Cardiac fibroblast (primary cell): ENCODE measurements around the gene P4HA3.

ENCODE experiments used
- DNase-seq, 2 donors: peaks; one replicate each; pipeline versions ENCODE4 v3.0.0 to v3.0.0-alpha.2; 2010; ENCODE audit warnings: low read depth in 2 of 2
- H3K4me3 ChIP-seq, 2 donors: replicated peaks in 1 of 2; 1 replicate in 1 of 2; 2 replicates in 1 of 2; pipeline ENCODE4 v1.5.1; 2011; ENCODE audit warnings: low read depth in 2 of 2, low read length in 2 of 2, mild to moderate bottlenecking in 2 of 2, moderate library complexity in 1 of 2
- TF ChIP-seq, protein P1 (sequence below): IDR thresholded peaks from one replicate; pipeline ENCODE4 v1.5.1; 2011; ENCODE audit warnings: low read depth, mild to moderate bottlenecking, low read length, inconsistent platforms

The P4HA3 gene

DNA sequence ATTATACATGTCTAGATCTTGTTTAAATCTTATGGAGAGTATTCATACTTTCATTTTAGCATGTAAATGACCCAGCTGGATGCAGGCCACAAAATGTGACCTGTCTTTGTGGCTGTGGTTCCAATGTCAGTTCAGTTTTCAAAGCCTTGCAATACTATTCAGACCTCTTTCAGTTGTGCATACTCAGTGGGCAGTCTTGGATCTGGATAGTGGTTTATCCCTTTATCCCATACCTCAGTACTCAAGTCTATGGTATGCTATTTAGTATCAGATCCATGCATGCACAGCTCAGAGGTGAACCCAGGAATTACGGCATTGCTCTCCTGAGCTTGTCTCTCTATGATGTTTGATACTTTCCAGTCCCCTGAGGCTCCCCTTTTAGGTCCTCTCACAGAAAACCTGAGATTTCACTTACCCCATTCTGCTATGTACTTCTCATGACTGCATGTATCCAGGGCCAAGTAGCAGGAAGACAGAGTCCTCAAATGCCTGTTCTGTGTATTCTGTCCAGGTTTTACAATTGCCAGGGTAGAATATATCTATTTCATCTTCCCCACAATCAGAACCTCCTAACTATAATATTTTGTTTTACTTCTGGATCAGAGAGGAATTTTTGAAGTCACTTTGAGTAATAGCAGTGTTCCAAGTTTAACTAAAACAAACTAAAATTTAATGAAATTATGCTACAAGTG is 6.9 kb upstream of the P4HA3 start:
- peak in 1 of 2 donors; percentile 61 for DNase-seq
- TF ChIP-seq, protein P1, sequence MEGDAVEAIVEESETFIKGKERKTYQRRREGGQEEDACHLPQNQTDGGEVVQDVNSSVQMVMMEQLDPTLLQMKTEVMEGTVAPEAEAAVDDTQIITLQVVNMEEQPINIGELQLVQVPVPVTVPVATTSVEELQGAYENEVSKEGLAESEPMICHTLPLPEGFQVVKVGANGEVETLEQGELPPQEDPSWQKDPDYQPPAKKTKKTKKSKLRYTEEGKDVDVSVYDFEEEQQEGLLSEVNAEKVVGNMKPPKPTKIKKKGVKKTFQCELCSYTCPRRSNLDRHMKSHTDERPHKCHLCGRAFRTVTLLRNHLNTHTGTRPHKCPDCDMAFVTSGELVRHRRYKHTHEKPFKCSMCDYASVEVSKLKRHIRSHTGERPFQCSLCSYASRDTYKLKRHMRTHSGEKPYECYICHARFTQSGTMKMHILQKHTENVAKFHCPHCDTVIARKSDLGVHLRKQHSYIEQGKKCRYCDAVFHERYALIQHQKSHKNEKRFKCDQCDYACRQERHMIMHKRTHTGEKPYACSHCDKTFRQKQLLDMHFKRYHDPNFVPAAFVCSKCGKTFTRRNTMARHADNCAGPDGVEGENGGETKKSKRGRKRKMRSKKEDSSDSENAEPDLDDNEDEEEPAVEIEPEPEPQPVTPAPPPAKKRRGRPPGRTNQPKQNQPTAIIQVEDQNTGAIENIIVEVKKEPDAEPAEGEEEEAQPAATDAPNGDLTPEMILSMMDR, result no peak
- no peak overlapping the region for H3K4me3 ChIP-seq

DNA sequence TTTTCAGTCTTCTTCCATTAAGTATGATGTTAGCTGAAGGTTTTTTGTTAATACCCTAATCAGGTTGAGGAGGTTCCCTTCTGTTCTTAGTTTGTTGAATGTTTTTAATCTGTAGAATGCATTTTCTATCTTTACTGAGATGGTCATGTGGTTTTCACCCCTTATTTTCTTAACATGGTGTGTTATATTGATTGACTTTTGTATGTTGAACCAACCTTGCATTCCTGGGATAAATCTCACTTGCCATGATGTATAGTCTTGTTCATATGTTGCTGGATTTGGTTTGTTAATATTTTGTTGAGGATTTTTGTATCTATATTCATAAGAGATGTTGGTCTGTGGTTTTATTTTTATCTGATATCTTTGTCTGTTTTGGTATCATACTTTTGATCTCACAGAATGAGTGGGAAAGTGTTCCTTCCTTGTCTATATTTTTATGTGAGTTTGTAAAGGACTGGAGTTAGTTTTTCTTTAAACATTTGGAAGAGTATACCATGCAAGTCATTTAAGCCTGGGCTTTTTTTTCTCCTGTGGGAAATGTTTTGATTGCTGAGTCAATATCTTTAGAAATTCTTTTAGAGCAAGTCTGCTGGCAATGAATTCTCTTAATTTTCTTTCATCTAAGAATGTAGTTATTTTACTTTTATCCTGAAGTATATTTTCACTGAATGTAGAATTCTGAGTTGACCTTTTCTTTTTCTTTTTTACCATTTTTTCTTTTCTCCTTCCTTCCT is 5.5 kb upstream of the P4HA3 start:
- DNase-seq, result peak in 1 of 2 donors; percentile 84
- TF ChIP-seq, protein P1, result no peak

DNA sequence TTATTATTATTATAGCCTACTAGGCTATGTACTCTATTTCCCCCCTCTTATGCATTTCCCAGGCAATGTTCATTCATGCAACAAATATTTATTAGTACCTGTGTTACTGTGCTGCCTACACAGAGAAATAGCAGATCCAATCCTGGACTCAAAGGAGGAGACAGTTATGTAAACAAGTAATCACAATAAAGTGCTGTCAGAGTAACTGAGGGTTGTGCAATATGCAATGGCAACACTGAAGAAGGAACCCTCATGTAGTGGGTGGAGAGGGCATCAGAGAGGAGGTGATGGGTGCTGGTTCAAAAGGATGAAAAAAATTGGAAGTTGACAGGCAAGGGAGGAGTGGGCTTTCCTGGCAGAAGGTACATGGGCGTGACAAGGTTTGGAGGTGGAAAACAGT is 886 bp upstream of the P4HA3 start:
- TF ChIP-seq, protein P1, result no peak
- no peak overlapping the region for H3K4me3 ChIP-seq
- DNase-seq, result peak in 1 of 2 donors; percentile 50

More for the DNA sequence above, 5.5 kb upstream of the P4HA3 start:
- H3K4me3 ChIP-seq, result no peak overlapping the region

DNA sequence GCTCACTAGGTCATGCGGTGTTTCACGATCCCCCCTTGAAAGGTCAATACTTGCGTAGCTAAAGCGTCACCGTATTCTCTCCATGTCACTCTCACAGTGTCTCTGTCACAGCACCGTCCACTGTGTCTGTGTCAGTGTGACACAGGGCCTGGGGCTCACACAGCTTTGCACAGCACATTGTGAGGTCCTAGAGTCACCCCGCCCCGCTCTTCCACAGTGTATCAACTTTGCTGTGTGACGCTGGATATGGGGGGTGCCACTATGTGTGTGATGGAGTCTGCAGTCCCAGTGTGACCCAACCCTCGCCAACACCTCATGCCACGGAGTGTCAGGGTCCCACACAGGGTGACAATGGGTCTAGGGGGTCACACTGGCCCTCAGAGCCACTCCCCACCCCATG is 583 bp downstream of the P4HA3 start:
- DNase-seq, result no peak
- H3K4me3 ChIP-seq, result peak overlapping the region; percentile 64 to 82
- TF ChIP-seq, protein P1, result no peak

DNA sequence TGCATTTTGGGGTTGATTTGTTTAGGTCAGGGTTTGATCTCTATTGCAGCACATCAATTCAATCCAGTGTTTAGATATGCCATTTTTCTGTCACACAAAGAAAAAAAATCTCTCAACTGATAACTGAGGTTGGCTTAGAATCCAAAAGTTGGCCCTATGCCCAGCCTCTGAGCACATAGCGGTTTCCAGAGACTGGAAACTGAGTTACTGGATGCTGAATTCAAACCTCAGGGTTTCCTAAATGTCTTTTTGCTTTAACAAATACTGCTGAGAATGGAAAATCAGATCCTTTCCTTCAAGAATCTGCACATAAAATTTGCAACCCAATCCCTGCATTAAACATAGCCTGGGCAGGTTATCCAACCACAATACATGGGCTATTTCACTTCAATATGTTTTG is 4.0 kb downstream of the P4HA3 start:
- no peak overlapping the region for H3K4me3 ChIP-seq
- DNase-seq, result peak; percentile 70 to 80
- TF ChIP-seq, protein P1, result no peak

DNA sequence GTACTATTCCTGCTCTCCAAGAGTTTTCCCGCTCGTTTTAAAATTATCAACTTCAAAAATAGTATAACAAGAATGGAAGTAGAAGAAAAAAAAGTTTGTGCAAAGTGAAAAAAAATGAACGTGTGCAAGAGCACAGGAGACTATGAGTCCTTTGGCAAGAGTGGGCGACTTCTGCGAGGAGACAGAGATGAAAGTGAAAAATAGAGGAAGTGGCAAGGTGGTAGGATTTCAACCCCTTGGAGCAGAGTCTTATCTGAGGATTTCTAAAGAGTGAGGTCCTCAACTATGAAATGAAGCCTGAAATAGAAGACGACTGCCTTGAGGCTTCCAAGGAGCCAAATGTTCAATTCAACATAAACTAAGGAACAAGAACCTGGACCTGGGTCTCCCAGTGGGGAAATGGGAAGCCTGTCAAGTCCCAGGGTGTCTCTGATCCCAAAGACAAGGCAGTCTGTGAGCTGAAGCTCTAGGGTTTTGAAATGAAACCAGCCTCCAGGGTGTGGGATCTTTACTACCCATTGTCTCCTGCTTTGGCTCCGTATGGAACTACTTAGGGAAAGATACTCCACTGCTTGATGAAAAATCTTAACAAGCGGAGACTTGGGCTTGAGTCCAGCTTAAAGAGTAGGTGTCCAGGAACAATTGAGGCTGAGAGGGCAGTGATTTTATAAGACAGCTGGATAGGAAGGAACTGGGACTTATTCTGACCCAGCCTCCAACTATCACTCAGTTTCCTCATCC is 4.8 kb downstream of the P4HA3 start:
- TF ChIP-seq, protein P1, result no peak
- no peak for DNase-seq

More for the DNA sequence above, 4.8 kb downstream of the P4HA3 start:
- H3K4me3 ChIP-seq, result no peak overlapping the region
